Measurements from ENCODE around the gene GJC2. TPM values are rescaled to one million over a fixed set of nuclear protein-coding genes. Genes with fewer than 3 reads are reported as not detected.
"Not testable (repeated sequence)": the region's sequence is repeated elsewhere in the genome, so short reads cannot be mapped to it uniquely, and the experiment has no call there.

GJC2 gene
- polyA plus RNA-seq, 3 donors, result 0.59 to 1.1 (median 1.0) TPM

GRCh38 chr1:228188249-228188648, 38.5 kb downstream of the GJC2 start:
- not testable (repeated sequence) for DNase-seq

GRCh38 chr1:228190182-228190581, 40.5 kb downstream of the GJC2 start:
- DNase-seq, result no peak

GRCh38 chr1:228190778-228191177, 41.0 kb downstream of the GJC2 start:
- DNase-seq, result no peak

GRCh38 chr1:228194436-228194835, 44.7 kb downstream of the GJC2 start:
- DNase-seq, result no peak

- no peak for DNase-seq
Observed at GRCh38 chr1:228194921-228195812, 45.4 kb downstream of the GJC2 start.

- DNase-seq, result no peak
Observed at GRCh38 chr1:228197555-228198147, 47.9 kb downstream of the GJC2 start.

- DNase-seq, result no peak
Observed at GRCh38 chr1:228198977-228199590, 49.4 kb downstream of the GJC2 start.

- DNase-seq, result no peak
Observed at GRCh38 chr1:228204958-228205357, 55.2 kb downstream of the GJC2 start.

GRCh38 chr1:228205526-228206436, 56.1 kb downstream of the GJC2 start:
- no peak for DNase-seq

- no peak for DNase-seq
Observed at GRCh38 chr1:228206582-228207351, 57.0 kb downstream of the GJC2 start.

- DNase-seq, result no peak
Observed at GRCh38 chr1:228207381-228207810, 57.7 kb downstream of the GJC2 start.

- DNase-seq, result no peak
Observed at GRCh38 chr1:228207851-228208821, 58.4 kb downstream of the GJC2 start, which contains the start of gene OBSCN. OBSCN (plus strand) TSS chr1:228208044; CDS start chr1:228211784, 3,740 bp downstream.

GRCh38 chr1:228208831-228209551, 59.3 kb downstream of the GJC2 start:
- DNase-seq, result no peak

Other genes with a start within 250 kb of the GJC2 start
- gene WNT9A, start 202.0 kb upstream of the GJC2 start, polyA plus RNA-seq (ENCODE audit: insufficient read length in 3 of 3), result 1 to 10 TPM; 1.6 to 1.7 (median 1.6) TPM
- under 1 TPM; 0.12 to 0.23 (median 0.22) TPM for gene WNT3A, start 142.9 kb upstream of the GJC2 start, polyA plus RNA-seq (ENCODE audit: insufficient read length in 3 of 3)
- 100 to 1,000 TPM; 332 to 390 (median 367) TPM for gene ARF1, start 67.2 kb upstream of the GJC2 start, polyA plus RNA-seq (ENCODE audit: insufficient read length in 3 of 3)
- gene C1orf35, start 46.6 kb upstream of the GJC2 start, polyA plus RNA-seq (ENCODE audit: insufficient read length in 3 of 3), result 10 to 100 TPM; 20.8 to 26.1 (median 23.3) TPM
- gene MRPL55, start 40.6 kb upstream of the GJC2 start, polyA plus RNA-seq (ENCODE audit: insufficient read length in 3 of 3), result 10 to 100 TPM; 48.5 to 55.6 (median 54.4) TPM
- 100 to 1,000 TPM; 113 to 167 (median 157) TPM for gene GUK1, start 9.7 kb upstream of the GJC2 start, polyA plus RNA-seq (ENCODE audit: insufficient read length in 3 of 3)
- gene IBA57, start 15.9 kb downstream of the GJC2 start, polyA plus RNA-seq (ENCODE audit: insufficient read length in 3 of 3), result 1 to 10 TPM; 5.9 to 8.1 (median 6.1) TPM
- gene OBSCN, start 58.1 kb downstream of the GJC2 start, polyA plus RNA-seq (ENCODE audit: insufficient read length in 3 of 3), result 10 to 100 TPM; 32.0 to 53.4 (median 48.5) TPM